IPS DF 4.7 (cell line): ENCODE results near the gene CXADR.
"Not testable (repeated sequence)": the region's sequence is repeated elsewhere in the genome, so short reads cannot be mapped to it uniquely, and the experiment has no call there.

Source experiments
- DNase-seq: peaks from one replicate; pipeline ENCODE4 v3.0.0-alpha.2; 2013; ENCODE audit warnings: low spot score; ENCODE audit errors: extremely low read depth

CXADR gene

GRCh38 chr21:17512253-17513213 is at the start of gene CXADR:
Gene CXADR (plus strand): TSS chr21:17513043. CDS start chr21:17513130, 87 bp downstream.
- DNase-seq, result no peak

- no peak for DNase-seq
These were observed 46.7 kb upstream of the CXADR start for GRCh38 chr21:17466166-17466565.

GRCh38 chr21:17467392-17467791 is 45.5 kb upstream of the CXADR start:
- DNase-seq, result no peak

GRCh38 chr21:17467829-17468228 is 45.0 kb upstream of the CXADR start:
- no peak for DNase-seq

GRCh38 chr21:17468698-17469097 is 44.1 kb upstream of the CXADR start:
- no peak for DNase-seq

- DNase-seq, result no peak
These were observed 43.1 kb upstream of the CXADR start for GRCh38 chr21:17469727-17470126.

GRCh38 chr21:17472182-17472581 is 40.7 kb upstream of the CXADR start:
- no peak for DNase-seq

- DNase-seq, result no peak
These were observed 40.1 kb upstream of the CXADR start for GRCh38 chr21:17472592-17473271.

GRCh38 chr21:17476006-17476405 is 36.8 kb upstream of the CXADR start:
- no peak for DNase-seq

GRCh38 chr21:17478156-17478555 is 34.7 kb upstream of the CXADR start:
- DNase-seq, result not testable (repeated sequence)

- no peak for DNase-seq
These were observed 33.2 kb upstream of the CXADR start for GRCh38 chr21:17479606-17480005.

GRCh38 chr21:17482928-17483327 is 29.9 kb upstream of the CXADR start:
- no peak for DNase-seq

GRCh38 chr21:17488620-17489019 is 24.2 kb upstream of the CXADR start:
- DNase-seq, result no peak

GRCh38 chr21:17489565-17489964 is 23.3 kb upstream of the CXADR start:
- DNase-seq, result not testable (repeated sequence)

- DNase-seq, result no peak
These were observed 21.0 kb upstream of the CXADR start for GRCh38 chr21:17491716-17492414.

GRCh38 chr21:17492415-17493168 is 20.3 kb upstream of the CXADR start:
- no peak for DNase-seq

GRCh38 chr21:17494051-17494450 is 18.8 kb upstream of the CXADR start:
- DNase-seq, result no peak

GRCh38 chr21:17495680-17496079 is 17.2 kb upstream of the CXADR start:
- DNase-seq, result no peak

GRCh38 chr21:17497316-17497715 is 15.5 kb upstream of the CXADR start:
- no peak for DNase-seq

- DNase-seq, result no peak
These were observed 14.3 kb upstream of the CXADR start for GRCh38 chr21:17498586-17498985.
